ENCODE results near the gene PARP2. TPM values are rescaled to one million over a fixed set of nuclear protein-coding genes. Genes with fewer than 3 reads are reported as not detected.
A peak's percentile ranks its signal among the peaks of the same experiment; 100 is the strongest.
"Not testable (repeated sequence)": the region's sequence is repeated elsewhere in the genome, so short reads cannot be mapped to it uniquely, and the experiment has no call there.

PARP2 gene
- total RNA-seq, 2 donors from 2014 or later, result 36.1 to 63.7 TPM

GRCh38 chr14:20333494-20333841 lies 10.0 kb upstream of the PARP2 start:
- WGBS, 2 experiments (ENCODE audit: insufficient coverage in 1 of 2, insufficient read length in 1 of 2), result 0 to 20% methylated on average over 2 to 3 of the region's 3 CpGs
- Histone ChIP-seq H3K4me3 (ENCODE audit: low read length) (peak overlapping the region; percentile 86), H3K27me3 (ENCODE audit: control insufficient read depth, insufficient read depth, low read length, poor library complexity, severe bottlenecking) (no peaks in the 10 kb centered on the region), H3K9ac (ENCODE audit: extremely low read depth, low read length, poor library complexity, severe bottlenecking) (no peak overlapping the region), H3K27ac (ENCODE audit: low read depth, low read length) (no peak overlapping the region), H3K9me3 (ENCODE audit: control insufficient read depth, low read length) (no peaks in the 10 kb centered on the region), H3K4me1 (ENCODE audit: control insufficient read depth, insufficient read depth, low read length) (no peaks in the 10 kb centered on the region), H3K36me3 (ENCODE audit: control insufficient read depth, insufficient read depth, low read length) (peaks cover 13% of the 10 kb centered on the region)
- Mint-ChIP-seq H3K4me3 (peak overlapping the region; percentile 89), H3K36me3 (ENCODE audit: low read depth) (peaks cover 11% of the 10 kb centered on the region), H3K4me1 (peaks cover 17% of the 10 kb centered on the region), H3K27me3 (ENCODE audit: insufficient read depth) (no peaks in the 10 kb centered on the region), H3K27ac (peak overlapping the region; percentile 100), H3K9me3 (no peaks in the 10 kb centered on the region)
- no peak for TF ChIP-seq CTCF (conservative IDR thresholded peaks at IDR 0.05)
- DNase-seq, result no peak

- Histone ChIP-seq H3K27me3 (ENCODE audit: control insufficient read depth, insufficient read depth, low read length, poor library complexity, severe bottlenecking) (no peaks in the 10 kb centered on the region), H3K4me1 (ENCODE audit: control insufficient read depth, insufficient read depth, low read length) (no peaks in the 10 kb centered on the region), H3K9ac (ENCODE audit: extremely low read depth, low read length, poor library complexity, severe bottlenecking) (no peak overlapping the region), H3K27ac (ENCODE audit: low read depth, low read length) (no peak overlapping the region), H3K4me3 (ENCODE audit: low read length) (no peak overlapping the region), H3K9me3 (ENCODE audit: control insufficient read depth, low read length) (no peaks in the 10 kb centered on the region), H3K36me3 (ENCODE audit: control insufficient read depth, insufficient read depth, low read length) (peaks cover 8% of the 10 kb centered on the region)
- Mint-ChIP-seq H3K4me1 (peaks cover 13% of the 10 kb centered on the region), H3K9me3 (no peaks in the 10 kb centered on the region), H3K36me3 (ENCODE audit: low read depth) (peaks cover 6% of the 10 kb centered on the region), H3K27ac (no peak overlapping the region), H3K27me3 (ENCODE audit: insufficient read depth) (no peaks in the 10 kb centered on the region), H3K4me3 (no peak overlapping the region)
- no peak for TF ChIP-seq CTCF (conservative IDR thresholded peaks at IDR 0.05)
- no peak for DNase-seq
- 70 to 80% methylated on average over 3 to 7 of the region's 7 CpGs for WGBS, 2 experiments (ENCODE audit: insufficient coverage in 1 of 2, insufficient read length in 1 of 2)
Observed at GRCh38 chr14:20334017-20334416, 9.4 kb upstream of the PARP2 start.

GRCh38 chr14:20341032-20341431 lies 2.4 kb upstream of the PARP2 start:
- H3K27ac ChIP-seq (ENCODE audit: low read depth, low read length); H3K27ac Mint-ChIP-seq; H3K4me1 ChIP-seq (ENCODE audit: control insufficient read depth, insufficient read depth, low read length); H3K9me3 Mint-ChIP-seq; H3K9me3 ChIP-seq (ENCODE audit: control insufficient read depth, low read length); H3K4me3 ChIP-seq (ENCODE audit: low read length); H3K27me3 Mint-ChIP-seq (ENCODE audit: insufficient read depth); H3K4me3 Mint-ChIP-seq; H3K9ac ChIP-seq (ENCODE audit: extremely low read depth, low read length, poor library complexity, severe bottlenecking); DNase-seq; H3K4me1 Mint-ChIP-seq; H3K27me3 ChIP-seq (ENCODE audit: control insufficient read depth, insufficient read depth, low read length, poor library complexity, severe bottlenecking): not testable (repeated sequence)
- peaks cover 14% of the 10 kb centered on the region for H3K36me3 Mint-ChIP-seq (ENCODE audit: low read depth)
- WGBS, 2 experiments (ENCODE audit: insufficient coverage in 1 of 2, insufficient read length in 1 of 2), result 96 to 100% methylated on average over 1 to 4 of the region's 4 CpGs
- peaks cover 13% of the 10 kb centered on the region for H3K36me3 ChIP-seq (ENCODE audit: control insufficient read depth, insufficient read depth, low read length)

GRCh38 chr14:20341646-20342045 lies 1.8 kb upstream of the PARP2 start:
- no peaks in the 10 kb centered on the region for H3K27me3 Mint-ChIP-seq (ENCODE audit: insufficient read depth)
- no peak for TF ChIP-seq CTCF (conservative IDR thresholded peaks at IDR 0.05)
- peaks cover 20% of the 10 kb centered on the region for H3K36me3 Mint-ChIP-seq (ENCODE audit: low read depth)
- peaks cover 4% of the 10 kb centered on the region for H3K4me1 Mint-ChIP-seq
- DNase-seq, result no peak
- Histone ChIP-seq H3K9me3 (ENCODE audit: control insufficient read depth, low read length) (no peaks in the 10 kb centered on the region), H3K9ac (ENCODE audit: extremely low read depth, low read length, poor library complexity, severe bottlenecking) (peak overlapping the region; percentile 95), H3K4me3 (ENCODE audit: low read length) (peak overlapping the region; percentile 94), H3K4me1 (ENCODE audit: control insufficient read depth, insufficient read depth, low read length) (no peaks in the 10 kb centered on the region), H3K27ac (ENCODE audit: low read depth, low read length) (no peak overlapping the region), H3K27me3 (ENCODE audit: control insufficient read depth, insufficient read depth, low read length, poor library complexity, severe bottlenecking) (no peaks in the 10 kb centered on the region), H3K36me3 (ENCODE audit: control insufficient read depth, insufficient read depth, low read length) (peaks cover 19% of the 10 kb centered on the region)
- H3K9me3 Mint-ChIP-seq, result no peaks in the 10 kb centered on the region
- WGBS, 2 experiments (ENCODE audit: insufficient coverage in 1 of 2, insufficient read length in 1 of 2), result no CpG with 5 or more reads among the region's 2 CpGs
- H3K27ac Mint-ChIP-seq, result no peak overlapping the region
- H3K4me3 Mint-ChIP-seq, result peak overlapping the region; percentile 91
